HCT116 (cell line): ENCODE measurements around the gene GRAMD4.

ENCODE experiments used
- CEBPB ChIP-seq: IDR thresholded peaks from 2 replicates; pipeline ENCODE4 v1.6.1; 2012; ENCODE audit warnings: low read depth
- EZH2 ChIP-seq: fragments of 200-600 bp; sonication (generic); IDR thresholded peaks from 2 replicates; pipeline ENCODE4 v1.6.1; 2017; ENCODE audit warnings: antibody characterized with exemption, mixed run types
- EZH2phosphoT487 ChIP-seq: fragments of 200-600 bp; IDR thresholded peaks from 2 replicates; pipeline ENCODE4 v1.6.1; 2018; ENCODE audit warnings: antibody characterized with exemption, borderline replicate concordance
- POLR2AphosphoS5 ChIP-seq: IDR thresholded peaks from 2 replicates; pipeline ENCODE4 v1.6.1; 2011; ENCODE audit warnings: mild to moderate bottlenecking, low read depth, low read length, moderate library complexity
- RAD21 ChIP-seq: IDR thresholded peaks from 2 replicates; pipeline ENCODE4 v1.6.1; 2012; ENCODE audit warnings: low read depth, mild to moderate bottlenecking
- SIN3A ChIP-seq: IDR thresholded peaks from 2 replicates; pipeline ENCODE4 v1.6.1; 2012; ENCODE audit warnings: low read depth
- SP1 ChIP-seq: IDR thresholded peaks from 2 replicates; pipeline ENCODE4 v1.6.1; 2012; ENCODE audit warnings: low read depth
- SRF ChIP-seq: IDR thresholded peaks from 2 replicates; pipeline ENCODE4 v1.6.1; 2012; ENCODE audit warnings: low read depth
- ZFX ChIP-seq: fragments of 450-650 bp; IDR thresholded peaks from 2 replicates; pipeline ENCODE4 v1.6.1; 2017
- ZNF274 ChIP-seq: fragments of 200-500 bp; sonication (Bioruptor generic); IDR thresholded peaks from 2 replicates; pipeline ENCODE4 v1.6.1; 2014; ENCODE audit warnings: mild to moderate bottlenecking, low read depth, low read length, inconsistent platforms
- TF ChIP-seq, protein P1 (sequence below), 3 experiments: fragments of 200-600 bp in 1 of 3; sonication (generic) in 1 of 3; IDR thresholded peaks in 2 of 3; conservative IDR thresholded peaks in 1 of 3; 2 replicates each; pipeline ENCODE4 v1.5.1; 2012 to 2017; ENCODE audit warnings: low read depth in 2 of 3, low read length in 2 of 3, antibody characterized with exemption in 1 of 3, borderline replicate concordance in 1 of 3, control low read depth in 1 of 3, mild to moderate bottlenecking in 1 of 3, mixed read lengths in 1 of 3, mixed run types in 1 of 3, moderate library complexity in 1 of 3; ENCODE audit not compliant: insufficient read depth in 1 of 3
- TF ChIP-seq, protein P2 (sequence below): IDR thresholded peaks from 2 replicates; pipeline ENCODE4 v1.6.1; 2012
- TF ChIP-seq, protein P3 (sequence below): IDR thresholded peaks from 2 replicates; pipeline ENCODE4 v1.6.1; 2011; ENCODE audit warnings: mild to moderate bottlenecking, low read length, moderate library complexity; ENCODE audit not compliant: insufficient replicate concordance; ENCODE audit errors: extremely low read depth

DNA sequence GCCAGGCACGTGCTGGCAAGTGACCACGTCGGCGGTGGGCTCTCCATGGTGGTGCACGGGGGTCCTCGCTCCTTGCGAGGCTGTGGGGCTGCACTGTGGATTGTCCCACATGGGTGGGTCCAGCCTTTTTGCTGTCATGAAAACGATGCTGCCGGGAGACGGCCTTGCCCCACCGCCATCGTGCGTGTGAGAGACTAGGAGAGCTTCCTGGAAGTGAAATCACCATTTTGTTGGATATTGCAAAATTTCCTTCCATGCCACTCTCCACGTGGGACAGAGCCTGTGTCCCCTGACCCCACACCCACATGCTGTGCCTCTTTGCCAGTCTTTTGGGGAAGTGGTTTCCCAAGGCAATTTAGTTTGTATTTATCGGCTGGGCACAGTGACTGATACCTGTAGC is 18.2 kb upstream of the GRAMD4 start:
- no peak for TF ChIP-seq SRF
- TF ChIP-seq, protein P1, sequence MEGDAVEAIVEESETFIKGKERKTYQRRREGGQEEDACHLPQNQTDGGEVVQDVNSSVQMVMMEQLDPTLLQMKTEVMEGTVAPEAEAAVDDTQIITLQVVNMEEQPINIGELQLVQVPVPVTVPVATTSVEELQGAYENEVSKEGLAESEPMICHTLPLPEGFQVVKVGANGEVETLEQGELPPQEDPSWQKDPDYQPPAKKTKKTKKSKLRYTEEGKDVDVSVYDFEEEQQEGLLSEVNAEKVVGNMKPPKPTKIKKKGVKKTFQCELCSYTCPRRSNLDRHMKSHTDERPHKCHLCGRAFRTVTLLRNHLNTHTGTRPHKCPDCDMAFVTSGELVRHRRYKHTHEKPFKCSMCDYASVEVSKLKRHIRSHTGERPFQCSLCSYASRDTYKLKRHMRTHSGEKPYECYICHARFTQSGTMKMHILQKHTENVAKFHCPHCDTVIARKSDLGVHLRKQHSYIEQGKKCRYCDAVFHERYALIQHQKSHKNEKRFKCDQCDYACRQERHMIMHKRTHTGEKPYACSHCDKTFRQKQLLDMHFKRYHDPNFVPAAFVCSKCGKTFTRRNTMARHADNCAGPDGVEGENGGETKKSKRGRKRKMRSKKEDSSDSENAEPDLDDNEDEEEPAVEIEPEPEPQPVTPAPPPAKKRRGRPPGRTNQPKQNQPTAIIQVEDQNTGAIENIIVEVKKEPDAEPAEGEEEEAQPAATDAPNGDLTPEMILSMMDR (IDR thresholded peaks at IDR 0.05 in 2 of 3, conservative IDR thresholded peaks at IDR 0.05 in 1 of 3; ENCODE audit: borderline replicate concordance in 1 of 3, insufficient read depth in 1 of 3, low read depth in 2 of 3, low read length in 2 of 3): no peak
- no peak for TF ChIP-seq ZFX
- TF ChIP-seq, protein P2, sequence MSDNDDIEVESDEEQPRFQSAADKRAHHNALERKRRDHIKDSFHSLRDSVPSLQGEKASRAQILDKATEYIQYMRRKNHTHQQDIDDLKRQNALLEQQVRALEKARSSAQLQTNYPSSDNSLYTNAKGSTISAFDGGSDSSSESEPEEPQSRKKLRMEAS: no peak
- no peak for TF ChIP-seq EZH2phosphoT487
- TF ChIP-seq SIN3A: no peak
- TF ChIP-seq RAD21: no peak
- TF ChIP-seq EZH2: no peak
- TF ChIP-seq POLR2AphosphoS5: no peak
- TF ChIP-seq CEBPB: no peak
- no peak for TF ChIP-seq ZNF274
- TF ChIP-seq SP1: no peak
- TF ChIP-seq, protein P3, sequence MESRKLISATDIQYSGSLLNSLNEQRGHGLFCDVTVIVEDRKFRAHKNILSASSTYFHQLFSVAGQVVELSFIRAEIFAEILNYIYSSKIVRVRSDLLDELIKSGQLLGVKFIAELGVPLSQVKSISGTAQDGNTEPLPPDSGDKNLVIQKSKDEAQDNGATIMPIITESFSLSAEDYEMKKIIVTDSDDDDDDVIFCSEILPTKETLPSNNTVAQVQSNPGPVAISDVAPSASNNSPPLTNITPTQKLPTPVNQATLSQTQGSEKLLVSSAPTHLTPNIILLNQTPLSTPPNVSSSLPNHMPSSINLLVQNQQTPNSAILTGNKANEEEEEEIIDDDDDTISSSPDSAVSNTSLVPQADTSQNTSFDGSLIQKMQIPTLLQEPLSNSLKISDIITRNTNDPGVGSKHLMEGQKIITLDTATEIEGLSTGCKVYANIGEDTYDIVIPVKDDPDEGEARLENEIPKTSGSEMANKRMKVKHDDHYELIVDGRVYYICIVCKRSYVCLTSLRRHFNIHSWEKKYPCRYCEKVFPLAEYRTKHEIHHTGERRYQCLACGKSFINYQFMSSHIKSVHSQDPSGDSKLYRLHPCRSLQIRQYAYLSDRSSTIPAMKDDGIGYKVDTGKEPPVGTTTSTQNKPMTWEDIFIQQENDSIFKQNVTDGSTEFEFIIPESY: no peak
